Loucy (cell line): ENCODE measurements around the gene COL27A1.

Experiments used
- H2AFZ ChIP-seq: fragments of 200-600 bp; sonication (generic); 2 replicates; pipeline ENCODE4 v1.6.0; 2016; ENCODE audit warnings: antibody characterized with exemption, mild to moderate bottlenecking, low read length, moderate library complexity
- H3F3A ChIP-seq: fragments of 200-600 bp; 2 replicates; pipeline ENCODE4 v1.6.0; 2016; ENCODE audit warnings: antibody characterized with exemption, low read depth, mild to moderate bottlenecking
- H3K27me3 ChIP-seq: fragments of 200-600 bp; sonication (generic); 2 replicates; pipeline ENCODE4 v1.6.1; 2014; ENCODE audit warnings: low read length, mild to moderate bottlenecking; ENCODE audit not compliant: insufficient read depth, poor library complexity, severe bottlenecking
- H3K36me3 ChIP-seq: fragments of 200-600 bp; sonication (generic); 2 replicates; pipeline ENCODE4 v1.6.1; 2016; ENCODE audit warnings: low read length; ENCODE audit not compliant: insufficient read depth
- H3K4me1 ChIP-seq: fragments of 200-600 bp; sonication (generic); 2 replicates; pipeline ENCODE4 v1.5.1; 2014; ENCODE audit warnings: low read length, mild to moderate bottlenecking; ENCODE audit not compliant: insufficient read depth, poor library complexity, severe bottlenecking
- H3K4me2 ChIP-seq: fragments of 200-600 bp; sonication (generic); 2 replicates; pipeline ENCODE4 v1.6.0; 2014; ENCODE audit warnings: antibody characterized with exemption, low read length, low read depth, mild to moderate bottlenecking; ENCODE audit not compliant: poor library complexity, severe bottlenecking
- H3K4me3 ChIP-seq: fragments of 200-600 bp; sonication (generic); 2 replicates; pipeline ENCODE4 v1.5.1; 2014; ENCODE audit warnings: low read length, mild to moderate bottlenecking, mixed read lengths; ENCODE audit not compliant: poor library complexity, severe bottlenecking
- H3K79me2 ChIP-seq: fragments of 200-600 bp; sonication (generic); 2 replicates; pipeline ENCODE4 v1.6.1; 2014; ENCODE audit warnings: low read length; ENCODE audit not compliant: insufficient read depth
- H3K9ac ChIP-seq: fragments of 200-600 bp; sonication (generic); 2 replicates; pipeline ENCODE4 v1.6.0; 2014; ENCODE audit warnings: mild to moderate bottlenecking, low read depth, low read length, moderate library complexity; ENCODE audit not compliant: poor library complexity, severe bottlenecking
- H3K9me2 ChIP-seq: fragments of 200-600 bp; sonication (generic); replicated peaks from 2 replicates; pipeline ENCODE4 v1.6.1; 2016; ENCODE audit warnings: low read depth, low read length, mixed read lengths
- H3K9me3 ChIP-seq: fragments of 200-600 bp; sonication (generic); 2 replicates; pipeline ENCODE4 v1.6.1; 2014; ENCODE audit warnings: mild to moderate bottlenecking, antibody characterized with exemption, low read length, low read depth; ENCODE audit not compliant: insufficient read depth
- H4K20me1 ChIP-seq: fragments of 200-600 bp; sonication (generic); 2 replicates; pipeline ENCODE4 v1.6.0; 2014; ENCODE audit warnings: antibody characterized with exemption, low read length, mild to moderate bottlenecking; ENCODE audit not compliant: insufficient read depth, poor library complexity, severe bottlenecking
- EZH2phosphoT487 ChIP-seq: fragments of 200-600 bp; IDR thresholded peaks from 2 replicates; pipeline ENCODE4 v1.6.1; 2018; ENCODE audit warnings: antibody characterized with exemption, mild to moderate bottlenecking, moderate library complexity, borderline replicate concordance
- TF ChIP-seq, protein P1 (sequence below): fragments of 200-600 bp; sonication (generic); conservative IDR thresholded peaks from 2 replicates; pipeline ENCODE4 v1.5.1; 2014; ENCODE audit warnings: mild to moderate bottlenecking, antibody characterized with exemption, low read length

The COL27A1 gene

DNA sequence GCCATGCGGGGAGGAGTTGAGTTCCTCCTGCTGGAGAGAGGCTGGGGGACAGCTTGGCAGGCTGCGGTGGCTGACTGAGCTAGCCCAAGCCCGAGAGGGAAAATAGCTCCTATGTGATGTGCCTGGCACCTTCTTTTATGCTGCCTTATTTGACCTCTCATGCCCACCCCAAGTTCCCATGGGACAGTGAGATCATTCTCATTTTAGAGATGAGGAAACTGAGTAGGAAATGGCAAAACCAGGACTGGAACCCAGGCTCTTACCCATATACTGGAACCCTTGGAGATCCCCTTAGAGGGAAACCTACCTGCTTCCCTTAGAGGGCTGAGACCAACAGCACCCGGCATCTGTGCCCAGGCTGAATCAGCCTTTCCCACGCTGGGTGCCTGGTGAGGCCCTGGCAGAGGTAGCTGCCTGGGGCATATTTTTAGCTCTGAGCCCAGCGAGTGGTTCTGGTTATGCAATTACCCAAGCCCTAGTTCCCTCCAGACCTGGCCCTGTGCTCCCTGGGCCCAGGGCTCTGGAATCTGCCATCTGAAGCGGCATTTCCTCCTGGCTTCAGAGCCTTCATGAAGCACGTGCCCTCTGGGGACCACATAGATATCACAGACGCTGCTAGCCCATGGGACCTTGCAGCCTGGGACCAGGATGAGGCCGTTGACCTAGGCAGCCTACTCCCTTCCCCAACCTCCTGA is 23.6 kb downstream of the COL27A1 start:
- H4K20me1 ChIP-seq: no peaks in the 10 kb centered on the region

DNA sequence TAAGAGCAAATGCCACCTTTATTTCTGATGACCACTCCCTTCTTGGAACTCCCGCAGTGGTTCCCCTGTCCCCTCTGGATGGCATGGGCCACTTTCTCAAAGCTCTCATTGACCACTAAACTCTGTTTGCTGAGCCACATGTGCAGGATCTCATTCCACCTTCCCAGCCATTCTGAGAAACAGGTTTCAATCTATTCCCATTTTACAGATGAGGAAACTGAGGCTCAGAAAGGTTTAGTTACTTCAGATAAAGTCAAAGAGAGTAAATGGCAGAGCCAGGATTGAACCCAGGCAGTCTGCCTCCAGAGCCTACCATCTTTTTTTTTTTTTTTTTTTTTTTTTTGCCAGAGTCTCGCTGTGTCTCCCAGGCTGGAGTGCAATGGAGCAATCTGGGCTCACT is 24.2 kb downstream of the COL27A1 start:
- no peaks in the 10 kb centered on the region for H3K79me2 ChIP-seq
- H3K9me2 ChIP-seq: no peaks in the 10 kb centered on the region
- H3K4me3 ChIP-seq: no peak overlapping the region
- H3K36me3 ChIP-seq: no peaks in the 10 kb centered on the region
- H4K20me1 ChIP-seq: no peaks in the 10 kb centered on the region
- TF ChIP-seq, protein P1, sequence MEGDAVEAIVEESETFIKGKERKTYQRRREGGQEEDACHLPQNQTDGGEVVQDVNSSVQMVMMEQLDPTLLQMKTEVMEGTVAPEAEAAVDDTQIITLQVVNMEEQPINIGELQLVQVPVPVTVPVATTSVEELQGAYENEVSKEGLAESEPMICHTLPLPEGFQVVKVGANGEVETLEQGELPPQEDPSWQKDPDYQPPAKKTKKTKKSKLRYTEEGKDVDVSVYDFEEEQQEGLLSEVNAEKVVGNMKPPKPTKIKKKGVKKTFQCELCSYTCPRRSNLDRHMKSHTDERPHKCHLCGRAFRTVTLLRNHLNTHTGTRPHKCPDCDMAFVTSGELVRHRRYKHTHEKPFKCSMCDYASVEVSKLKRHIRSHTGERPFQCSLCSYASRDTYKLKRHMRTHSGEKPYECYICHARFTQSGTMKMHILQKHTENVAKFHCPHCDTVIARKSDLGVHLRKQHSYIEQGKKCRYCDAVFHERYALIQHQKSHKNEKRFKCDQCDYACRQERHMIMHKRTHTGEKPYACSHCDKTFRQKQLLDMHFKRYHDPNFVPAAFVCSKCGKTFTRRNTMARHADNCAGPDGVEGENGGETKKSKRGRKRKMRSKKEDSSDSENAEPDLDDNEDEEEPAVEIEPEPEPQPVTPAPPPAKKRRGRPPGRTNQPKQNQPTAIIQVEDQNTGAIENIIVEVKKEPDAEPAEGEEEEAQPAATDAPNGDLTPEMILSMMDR: no peak
- TF ChIP-seq EZH2phosphoT487: no peak
- no peaks in the 10 kb centered on the region for H3K4me1 ChIP-seq
- H3K9ac ChIP-seq: no peak overlapping the region
- H2AFZ ChIP-seq: no peak overlapping the region
- H3K27me3 ChIP-seq: no peaks in the 10 kb centered on the region
- no peak overlapping the region for H3K4me2 ChIP-seq
- H3F3A ChIP-seq: no peaks in the 10 kb centered on the region
- H3K9me3 ChIP-seq: no peaks in the 10 kb centered on the region

More for the DNA sequence above, 23.6 kb downstream of the COL27A1 start:
- Histone ChIP-seq H3K4me1 (no peaks in the 10 kb centered on the region), H3K27me3 (no peaks in the 10 kb centered on the region), H3K36me3 (no peaks in the 10 kb centered on the region), H3K4me2 (no peak overlapping the region), H3K9ac (no peak overlapping the region), H3K9me3 (no peaks in the 10 kb centered on the region), H3K4me3 (no peak overlapping the region), H3K9me2 (no peaks in the 10 kb centered on the region), H2AFZ (no peak overlapping the region), H3K79me2 (no peaks in the 10 kb centered on the region), H3F3A (no peaks in the 10 kb centered on the region)
- TF ChIP-seq EZH2phosphoT487: no peak
- TF ChIP-seq, protein P1: no peak

DNA sequence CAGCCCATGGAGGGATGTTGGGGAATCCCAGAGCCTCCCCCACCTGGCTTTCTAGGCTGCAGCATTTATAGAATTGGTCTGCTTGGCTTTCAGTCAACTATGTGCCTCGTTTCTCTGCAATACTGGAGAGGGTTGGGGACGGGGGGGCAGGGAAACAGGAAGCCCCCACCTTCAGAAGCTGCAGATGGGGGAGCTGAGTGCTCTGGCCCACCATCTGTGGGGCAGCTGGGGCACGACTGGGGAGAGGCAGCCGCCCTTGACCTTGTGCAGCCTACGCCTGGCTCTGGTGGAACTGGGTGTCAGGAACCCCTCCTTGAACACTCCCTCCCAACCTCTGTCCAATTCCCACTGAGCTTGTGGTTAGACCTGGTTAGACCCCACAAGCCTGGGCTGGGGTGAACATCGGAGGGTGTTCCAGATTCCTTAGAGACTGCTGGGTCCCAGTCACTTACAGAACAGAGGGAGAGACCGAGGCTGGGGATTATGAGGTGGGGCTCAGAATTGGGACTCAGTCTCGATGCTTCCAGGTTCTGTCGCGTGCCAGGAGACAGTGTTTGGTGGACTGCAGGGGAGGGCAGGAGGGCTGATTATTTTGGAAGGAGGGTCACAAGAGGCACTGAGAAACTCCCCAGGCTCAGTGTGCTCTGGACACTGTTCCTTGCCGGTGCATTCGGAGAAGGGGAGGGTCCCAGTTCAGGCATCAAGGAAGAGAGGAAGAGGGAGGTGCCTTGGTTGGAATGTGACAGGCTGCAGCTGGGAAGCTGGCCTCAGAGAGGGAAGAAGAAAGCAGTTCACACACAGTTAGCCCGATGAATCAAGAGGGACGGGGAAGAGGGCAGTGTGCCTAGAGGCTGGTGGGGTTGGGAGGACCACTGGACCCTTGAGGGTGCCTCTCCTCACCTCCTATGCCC is 25.6 kb downstream of the COL27A1 start:
- Histone ChIP-seq H2AFZ (no peak overlapping the region), H3K9ac (no peak overlapping the region), H3K27me3 (no peaks in the 10 kb centered on the region), H3K4me3 (no peak overlapping the region), H3K9me3 (no peaks in the 10 kb centered on the region), H3K4me2 (no peak overlapping the region), H3F3A (no peaks in the 10 kb centered on the region), H3K79me2 (no peaks in the 10 kb centered on the region), H3K9me2 (no peaks in the 10 kb centered on the region), H4K20me1 (no peaks in the 10 kb centered on the region), H3K4me1 (no peaks in the 10 kb centered on the region), H3K36me3 (no peaks in the 10 kb centered on the region)
- TF ChIP-seq, protein P1: no peak
- TF ChIP-seq EZH2phosphoT487: no peak
